ENCODE results near the gene NEK8.
A peak's percentile ranks its signal among the peaks of the same experiment; 100 is the strongest.

NEK8 gene

DNA sequence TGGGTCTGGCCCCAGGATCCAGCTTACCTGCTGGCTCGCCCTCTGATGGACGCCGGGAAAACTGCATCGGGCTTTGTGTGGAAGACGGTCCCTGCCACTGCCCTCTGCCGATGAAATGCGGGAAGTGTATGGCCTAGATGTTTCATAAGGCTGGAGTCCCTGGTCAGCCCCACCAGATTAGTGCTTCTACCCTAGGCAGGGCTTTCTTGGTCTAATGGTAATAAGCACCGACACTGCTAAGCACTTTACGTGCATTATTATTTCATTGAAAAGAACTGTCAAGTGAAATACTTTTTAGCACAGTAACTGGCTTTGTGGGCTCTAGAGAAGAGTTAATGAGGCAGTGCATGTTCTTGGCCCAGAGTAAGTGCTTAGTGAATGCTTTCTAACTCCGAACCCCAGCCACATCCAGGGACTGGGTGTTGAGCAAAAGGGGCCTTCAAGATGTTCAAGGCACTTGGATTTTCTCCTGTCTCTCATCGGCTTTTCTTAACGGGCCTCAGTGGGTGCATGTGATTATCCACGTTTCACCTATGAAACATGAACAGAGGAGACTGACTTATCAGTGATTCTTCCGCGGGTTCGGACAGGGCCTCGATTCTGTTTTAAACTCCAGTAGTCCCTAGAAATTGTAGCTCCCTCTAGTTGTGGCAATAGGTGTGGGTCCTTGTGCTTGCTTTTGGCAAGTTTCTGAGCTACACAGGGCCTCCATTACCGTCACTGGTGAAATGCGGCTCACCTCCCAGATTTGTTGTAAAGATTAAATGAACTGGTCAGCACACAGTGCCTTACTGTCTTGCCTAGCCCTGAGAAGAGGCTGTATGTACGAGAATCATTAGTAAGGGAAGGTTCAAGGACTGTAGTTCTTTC lies 21.8 kb downstream of the NEK8 start:
- TF ChIP-seq REST (IDR thresholded peaks at IDR 0.05; ENCODE audit: insufficient read depth in 1 of 2, low read depth in 2 of 2, low read length in 2 of 2), result no peak
- TF ChIP-seq POLR2AphosphoS5 (IDR thresholded peaks at IDR 0.05; ENCODE audit: low read depth, low read length), result peak; percentile 43; the same call in 1 of the 2 replicates
- TF ChIP-seq FOXP2 (optimal IDR thresholded peaks at IDR 0.05; ENCODE audit: borderline replicate concordance, extremely low read depth, extremely low read length, insufficient read depth), result peak; percentile 47
- TF ChIP-seq TAF1 (IDR thresholded peaks at IDR 0.05; ENCODE audit: borderline replicate concordance, insufficient read depth, low read length), result no peak
- no peak for TF ChIP-seq SIN3A (IDR thresholded peaks at IDR 0.05; ENCODE audit: borderline replicate concordance, insufficient read depth, low read length)

- no peak for TF ChIP-seq POLR2AphosphoS5 (IDR thresholded peaks at IDR 0.05; ENCODE audit: low read depth, low read length)
- no peak for TF ChIP-seq TAF1 (IDR thresholded peaks at IDR 0.05; ENCODE audit: borderline replicate concordance, insufficient read depth, low read length)
- no peak for TF ChIP-seq SIN3A (IDR thresholded peaks at IDR 0.05; ENCODE audit: borderline replicate concordance, insufficient read depth, low read length)
- TF ChIP-seq REST (IDR thresholded peaks at IDR 0.05; ENCODE audit: insufficient read depth in 1 of 2, low read depth in 2 of 2, low read length in 2 of 2), result no peak
- TF ChIP-seq FOXP2 (optimal IDR thresholded peaks at IDR 0.05; ENCODE audit: borderline replicate concordance, extremely low read depth, extremely low read length, insufficient read depth), result no peak
Observed at GRCh38 chr17:28751600-28752366, 23.2 kb downstream of the NEK8 start.

DNA sequence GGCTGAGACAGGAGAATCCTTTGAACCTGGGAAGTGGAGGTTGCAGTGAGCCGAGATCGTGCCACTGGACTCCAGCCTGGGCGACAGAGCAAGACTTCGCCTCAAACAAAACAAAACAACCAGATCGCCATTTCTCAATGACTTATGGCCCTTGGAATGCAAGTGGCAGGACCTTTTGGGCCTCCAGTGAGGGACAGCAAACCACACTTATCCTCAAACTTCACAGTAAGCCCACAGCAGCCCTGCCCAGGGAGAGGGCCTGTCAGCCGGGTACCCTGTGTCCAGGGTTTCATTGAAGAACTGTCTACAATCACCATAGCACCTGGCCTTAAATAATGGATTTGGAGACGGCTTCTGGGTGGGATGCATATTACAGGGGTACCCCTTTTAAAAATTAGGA lies 26.9 kb downstream of the NEK8 start:
- TF ChIP-seq FOXP2 (optimal IDR thresholded peaks at IDR 0.05; ENCODE audit: borderline replicate concordance, extremely low read depth, extremely low read length, insufficient read depth), result no peak
- no peak for TF ChIP-seq SIN3A (IDR thresholded peaks at IDR 0.05; ENCODE audit: borderline replicate concordance, insufficient read depth, low read length)
- TF ChIP-seq TAF1 (IDR thresholded peaks at IDR 0.05; ENCODE audit: borderline replicate concordance, insufficient read depth, low read length), result no peak
- TF ChIP-seq POLR2AphosphoS5 (IDR thresholded peaks at IDR 0.05; ENCODE audit: low read depth, low read length), result no peak
- TF ChIP-seq REST (IDR thresholded peaks at IDR 0.05; ENCODE audit: insufficient read depth in 1 of 2, low read depth in 2 of 2, low read length in 2 of 2), result no peak

GRCh38 chr17:28756049-28756804 lies 27.6 kb downstream of the NEK8 start:
- TF ChIP-seq TAF1 (IDR thresholded peaks at IDR 0.05; ENCODE audit: borderline replicate concordance, insufficient read depth, low read length) (no peak), REST (IDR thresholded peaks at IDR 0.05; ENCODE audit: insufficient read depth in 1 of 2, low read depth in 2 of 2, low read length in 2 of 2) (no peak), POLR2AphosphoS5 (IDR thresholded peaks at IDR 0.05; ENCODE audit: low read depth, low read length) (no peak), SIN3A (IDR thresholded peaks at IDR 0.05; ENCODE audit: borderline replicate concordance, insufficient read depth, low read length) (no peak), FOXP2 (optimal IDR thresholded peaks at IDR 0.05; ENCODE audit: borderline replicate concordance, extremely low read depth, extremely low read length, insufficient read depth) (no peak)

All from PFSK-1 (cell line).